GM21825 (cell line): ENCODE results near the gene CDKN2B-AS1.

Experiments
- ATAC-seq: cut with Tn5 transposase; IDR thresholded peaks from one replicate; pipeline ENCODE4 v1.9.1; 2021; ENCODE audit warnings: mild to moderate bottlenecking, moderate library complexity; ENCODE audit not compliant: unreplicated experiment

CDKN2B-AS1 gene

GRCh38 chr9:22148876-22149637 is 154.5 kb downstream of the CDKN2B-AS1 start:
- no peak for ATAC-seq

DNA sequence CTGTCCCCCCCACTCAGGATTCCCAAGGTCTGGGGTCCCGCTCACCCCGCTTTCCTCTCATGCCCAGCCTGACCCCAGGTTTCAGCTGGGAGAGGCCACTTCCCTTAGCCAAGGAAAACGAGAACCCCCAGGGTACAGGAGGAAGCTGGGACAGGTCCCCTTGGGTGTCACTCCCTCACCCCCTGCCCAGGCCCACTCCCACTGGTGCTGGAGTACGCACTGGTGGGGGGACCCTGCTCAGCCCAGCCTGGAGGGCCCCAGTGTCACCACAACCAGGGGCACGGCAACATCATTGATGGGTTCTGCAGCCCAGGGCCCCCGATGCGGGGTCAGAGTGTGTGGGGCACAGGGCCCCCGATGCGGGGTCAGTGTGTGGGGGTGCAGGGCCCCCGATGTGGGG is 159.5 kb downstream of the CDKN2B-AS1 start:
- no peak for ATAC-seq

GRCh38 chr9:22156586-22156985 is 162.0 kb downstream of the CDKN2B-AS1 start:
- no peak for ATAC-seq

- ATAC-seq, result no peak
These were observed 162.7 kb downstream of the CDKN2B-AS1 start for GRCh38 chr9:22157276-22157675.

DNA sequence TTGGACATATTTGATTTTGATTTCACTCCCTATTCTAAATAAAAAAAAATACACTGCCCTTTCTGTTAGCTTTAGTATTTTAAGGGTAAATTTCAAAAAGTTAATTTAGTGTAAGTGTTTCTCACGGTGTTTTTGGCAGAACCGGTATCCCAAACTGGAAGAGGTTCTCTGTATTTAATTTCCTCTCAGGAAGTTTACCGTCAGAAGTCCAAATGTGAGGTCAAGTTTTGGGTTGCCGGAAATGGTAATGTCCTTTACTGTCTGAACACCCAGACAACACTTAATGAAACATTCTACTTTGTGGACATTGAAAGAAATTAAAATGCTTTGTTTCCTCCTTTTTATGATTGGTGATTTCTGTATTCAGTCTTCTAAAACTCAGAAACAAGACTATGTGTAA is 163.2 kb downstream of the CDKN2B-AS1 start:
- ATAC-seq, result no peak

GRCh38 chr9:22158271-22158670 is 163.7 kb downstream of the CDKN2B-AS1 start:
- no peak for ATAC-seq

GRCh38 chr9:22158927-22159346 is 164.3 kb downstream of the CDKN2B-AS1 start:
- no peak for ATAC-seq

DNA sequence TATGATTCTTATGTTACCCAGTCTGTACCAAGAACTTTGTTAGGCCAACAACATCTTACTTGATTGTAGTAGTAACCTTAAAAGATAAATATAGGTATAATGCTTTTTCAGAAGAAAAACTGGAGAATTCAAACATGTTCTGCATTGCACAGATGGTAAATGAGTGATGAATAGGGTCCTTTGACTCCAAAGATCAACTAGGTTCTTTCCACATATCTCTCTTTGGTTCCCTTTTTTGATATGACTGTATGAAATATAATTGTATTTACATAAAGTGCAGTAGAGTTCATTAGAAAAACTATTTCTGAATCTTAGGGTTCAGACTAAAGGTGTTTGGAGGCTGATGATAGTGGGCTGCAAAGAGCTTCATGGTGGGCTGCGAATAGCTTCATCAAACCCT is 165.0 kb downstream of the CDKN2B-AS1 start:
- ATAC-seq, result no peak

GRCh38 chr9:22160221-22160620 is 165.6 kb downstream of the CDKN2B-AS1 start:
- ATAC-seq, result no peak

DNA sequence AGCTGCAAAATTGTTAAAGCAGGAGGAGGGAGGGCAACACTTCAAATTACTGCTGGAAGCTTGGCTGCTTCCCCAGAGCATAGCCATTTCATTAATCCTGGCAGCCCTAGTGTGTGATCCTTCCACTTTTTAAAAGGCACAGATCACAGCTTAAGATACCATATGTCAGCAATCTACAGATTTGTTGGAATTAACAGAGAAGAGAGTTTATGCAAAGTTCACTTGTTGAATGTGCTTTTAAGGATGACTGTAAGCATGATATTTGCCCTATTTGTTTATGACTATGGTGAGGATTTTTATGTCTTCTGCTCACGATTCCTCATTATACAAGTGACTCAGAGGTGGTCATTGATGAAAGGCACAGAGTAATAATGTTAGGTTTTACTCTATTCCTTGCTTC is 170.6 kb downstream of the CDKN2B-AS1 start:
- no peak for ATAC-seq

- no peak for ATAC-seq
These were observed 174.7 kb downstream of the CDKN2B-AS1 start for GRCh38 chr9:22169243-22169642.

GRCh38 chr9:22169727-22170503 is 175.3 kb downstream of the CDKN2B-AS1 start:
- no peak for ATAC-seq
